Liver (tissue), 3 donors: ENCODE results near the gene CDH4.

Source experiments
- EGR1 ChIP-seq, 2 donors: IDR thresholded peaks; 2 replicates each; pipeline ENCODE4 v1.6.1; 2016 to 2018; ENCODE audit warnings: antibody characterized with exemption in 2 of 2, low read depth in 2 of 2
- GABPA ChIP-seq, 2 donors: IDR thresholded peaks in 1 of 2; conservative IDR thresholded peaks in 1 of 2; 2 replicates each; pipeline ENCODE4 v1.6.1; 2016; ENCODE audit warnings: antibody characterized with exemption in 2 of 2, mild to moderate bottlenecking in 1 of 2, moderate library complexity in 1 of 2
- JUND ChIP-seq, 2 donors: IDR thresholded peaks; 2 replicates each; pipeline ENCODE4 v1.6.1; 2016; ENCODE audit warnings: antibody characterized with exemption in 2 of 2
- RAD21 ChIP-seq, 2 donors: IDR thresholded peaks; 2 replicates each; pipeline ENCODE4 v1.6.1; 2016; ENCODE audit warnings: antibody characterized with exemption in 2 of 2, mild to moderate bottlenecking in 2 of 2
- SP1 ChIP-seq: IDR thresholded peaks from 2 replicates; pipeline ENCODE4 v1.6.1; 2018; ENCODE audit warnings: antibody characterized with exemption, mild to moderate bottlenecking
- YY1 ChIP-seq: IDR thresholded peaks from 2 replicates; pipeline ENCODE4 v1.6.1; 2016; ENCODE audit warnings: antibody characterized with exemption, mild to moderate bottlenecking
- TF ChIP-seq, protein P1 (sequence below): fragments of 150-350 bp; IDR thresholded peaks from 2 replicates; pipeline ENCODE4 v1.5.1; 2017; ENCODE audit warnings: improper control_type of control experiment, low read depth, low read length; ENCODE audit not compliant: missing input control
- TF ChIP-seq, protein P2 (sequence below): IDR thresholded peaks from 2 replicates; pipeline ENCODE4 v1.6.1; 2016; ENCODE audit warnings: antibody characterized with exemption
- TF ChIP-seq, protein P3 (sequence below): IDR thresholded peaks from 2 replicates; pipeline ENCODE4 v1.6.1; 2016; ENCODE audit warnings: antibody characterized with exemption, mild to moderate bottlenecking
- TF ChIP-seq, protein P4 (sequence below): IDR thresholded peaks from 2 replicates; pipeline ENCODE4 v1.6.1; 2016; ENCODE audit warnings: antibody characterized with exemption
- donor health status: healthy.
- donor health status: healthy.

DNA sequence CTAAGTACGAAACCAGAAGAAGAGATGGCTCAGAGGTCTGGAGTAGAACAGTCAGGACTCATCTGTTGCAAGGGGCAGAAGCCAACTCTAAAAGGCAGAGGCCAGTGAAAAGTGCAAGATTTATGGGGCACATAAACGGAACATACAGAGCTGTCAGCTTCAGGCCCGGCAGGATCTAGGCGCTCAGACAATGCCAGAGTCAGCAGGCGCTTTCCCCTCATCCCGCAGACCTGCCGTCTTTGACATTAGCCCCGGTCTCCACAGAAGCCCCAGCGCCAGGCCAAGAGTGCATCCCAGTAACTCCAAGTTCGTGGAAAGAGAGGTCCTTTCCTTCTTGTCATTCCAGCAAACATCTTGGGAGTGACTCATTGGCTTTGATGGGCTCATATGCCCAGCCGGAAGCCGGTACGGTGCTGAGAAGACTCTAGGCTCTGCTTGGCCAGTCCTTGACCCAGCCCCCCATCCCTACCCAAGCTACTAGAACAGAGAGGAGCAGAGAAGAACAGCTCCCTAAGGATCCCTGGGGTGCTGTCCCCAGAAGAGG, 552.8 kb downstream of the CDH4 start:
- TF ChIP-seq, protein P1, sequence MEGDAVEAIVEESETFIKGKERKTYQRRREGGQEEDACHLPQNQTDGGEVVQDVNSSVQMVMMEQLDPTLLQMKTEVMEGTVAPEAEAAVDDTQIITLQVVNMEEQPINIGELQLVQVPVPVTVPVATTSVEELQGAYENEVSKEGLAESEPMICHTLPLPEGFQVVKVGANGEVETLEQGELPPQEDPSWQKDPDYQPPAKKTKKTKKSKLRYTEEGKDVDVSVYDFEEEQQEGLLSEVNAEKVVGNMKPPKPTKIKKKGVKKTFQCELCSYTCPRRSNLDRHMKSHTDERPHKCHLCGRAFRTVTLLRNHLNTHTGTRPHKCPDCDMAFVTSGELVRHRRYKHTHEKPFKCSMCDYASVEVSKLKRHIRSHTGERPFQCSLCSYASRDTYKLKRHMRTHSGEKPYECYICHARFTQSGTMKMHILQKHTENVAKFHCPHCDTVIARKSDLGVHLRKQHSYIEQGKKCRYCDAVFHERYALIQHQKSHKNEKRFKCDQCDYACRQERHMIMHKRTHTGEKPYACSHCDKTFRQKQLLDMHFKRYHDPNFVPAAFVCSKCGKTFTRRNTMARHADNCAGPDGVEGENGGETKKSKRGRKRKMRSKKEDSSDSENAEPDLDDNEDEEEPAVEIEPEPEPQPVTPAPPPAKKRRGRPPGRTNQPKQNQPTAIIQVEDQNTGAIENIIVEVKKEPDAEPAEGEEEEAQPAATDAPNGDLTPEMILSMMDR = no peak
- TF ChIP-seq, protein P2, sequence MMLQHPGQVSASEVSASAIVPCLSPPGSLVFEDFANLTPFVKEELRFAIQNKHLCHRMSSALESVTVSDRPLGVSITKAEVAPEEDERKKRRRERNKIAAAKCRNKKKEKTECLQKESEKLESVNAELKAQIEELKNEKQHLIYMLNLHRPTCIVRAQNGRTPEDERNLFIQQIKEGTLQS = no peak
- TF ChIP-seq YY1 (no peak), GABPA (IDR thresholded peaks at IDR 0.05 in 1 of 2, conservative IDR thresholded peaks at IDR 0.05 in 1 of 2) (no peak), RAD21 (IDR thresholded peaks at IDR 0.05) (no peak), EGR1 (IDR thresholded peaks at IDR 0.05; ENCODE audit: low read depth in 2 of 2) (no peak), SP1 (no peak), JUND (IDR thresholded peaks at IDR 0.05) (no peak)
- TF ChIP-seq, protein P3, sequence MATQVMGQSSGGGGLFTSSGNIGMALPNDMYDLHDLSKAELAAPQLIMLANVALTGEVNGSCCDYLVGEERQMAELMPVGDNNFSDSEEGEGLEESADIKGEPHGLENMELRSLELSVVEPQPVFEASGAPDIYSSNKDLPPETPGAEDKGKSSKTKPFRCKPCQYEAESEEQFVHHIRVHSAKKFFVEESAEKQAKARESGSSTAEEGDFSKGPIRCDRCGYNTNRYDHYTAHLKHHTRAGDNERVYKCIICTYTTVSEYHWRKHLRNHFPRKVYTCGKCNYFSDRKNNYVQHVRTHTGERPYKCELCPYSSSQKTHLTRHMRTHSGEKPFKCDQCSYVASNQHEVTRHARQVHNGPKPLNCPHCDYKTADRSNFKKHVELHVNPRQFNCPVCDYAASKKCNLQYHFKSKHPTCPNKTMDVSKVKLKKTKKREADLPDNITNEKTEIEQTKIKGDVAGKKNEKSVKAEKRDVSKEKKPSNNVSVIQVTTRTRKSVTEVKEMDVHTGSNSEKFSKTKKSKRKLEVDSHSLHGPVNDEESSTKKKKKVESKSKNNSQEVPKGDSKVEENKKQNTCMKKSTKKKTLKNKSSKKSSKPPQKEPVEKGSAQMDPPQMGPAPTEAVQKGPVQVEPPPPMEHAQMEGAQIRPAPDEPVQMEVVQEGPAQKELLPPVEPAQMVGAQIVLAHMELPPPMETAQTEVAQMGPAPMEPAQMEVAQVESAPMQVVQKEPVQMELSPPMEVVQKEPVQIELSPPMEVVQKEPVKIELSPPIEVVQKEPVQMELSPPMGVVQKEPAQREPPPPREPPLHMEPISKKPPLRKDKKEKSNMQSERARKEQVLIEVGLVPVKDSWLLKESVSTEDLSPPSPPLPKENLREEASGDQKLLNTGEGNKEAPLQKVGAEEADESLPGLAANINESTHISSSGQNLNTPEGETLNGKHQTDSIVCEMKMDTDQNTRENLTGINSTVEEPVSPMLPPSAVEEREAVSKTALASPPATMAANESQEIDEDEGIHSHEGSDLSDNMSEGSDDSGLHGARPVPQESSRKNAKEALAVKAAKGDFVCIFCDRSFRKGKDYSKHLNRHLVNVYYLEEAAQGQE = no peak
- TF ChIP-seq, protein P4, sequence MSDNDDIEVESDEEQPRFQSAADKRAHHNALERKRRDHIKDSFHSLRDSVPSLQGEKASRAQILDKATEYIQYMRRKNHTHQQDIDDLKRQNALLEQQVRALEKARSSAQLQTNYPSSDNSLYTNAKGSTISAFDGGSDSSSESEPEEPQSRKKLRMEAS = no peak
